ENCODE data around the gene GPR37L1.

GRCh38 chr1:202135221-202135721, 12.6 kb downstream of the GPR37L1 start:
- TF ChIP-seq CTCF (IDR thresholded peaks at IDR 0.05; ENCODE audit: low read depth, low read length, missing input control): peak; percentile 84
- no peak for TF ChIP-seq GABPA (IDR thresholded peaks at IDR 0.05 in 1 of 2, conservative IDR thresholded peaks at IDR 0.05 in 1 of 2)
- TF ChIP-seq ATF3 (IDR thresholded peaks at IDR 0.05): no peak
- no peak for TF ChIP-seq TAF1 (conservative IDR thresholded peaks at IDR 0.05)
- no peak for TF ChIP-seq EGR1 (IDR thresholded peaks at IDR 0.05; ENCODE audit: low read depth in 2 of 2)
- TF ChIP-seq SP1 (IDR thresholded peaks at IDR 0.05): no peak
- no peak for TF ChIP-seq MAX (IDR thresholded peaks at IDR 0.05)
- TF ChIP-seq YY1 (IDR thresholded peaks at IDR 0.05): no peak
- TF ChIP-seq RAD21 (IDR thresholded peaks at IDR 0.05): peak; percentile 67 to 78
- no peak for TF ChIP-seq ZBTB33 (IDR thresholded peaks at IDR 0.05)
